ENCODE results near the gene UTP4.
"Not testable (repeated sequence)": the region's sequence is repeated elsewhere in the genome, so short reads cannot be mapped to it uniquely, and the experiment has no call there.

Gene UTP4

GRCh38 chr16:69109486-69110270 is 22.8 kb upstream of the UTP4 start:
- DNase-seq (ENCODE audit: low read depth in 2 of 2, low spot score in 1 of 2) = no peak

GRCh38 chr16:69110406-69110805 is 22.0 kb upstream of the UTP4 start:
- DNase-seq (ENCODE audit: low read depth in 2 of 2, low spot score in 1 of 2) = no peak

GRCh38 chr16:69111216-69111875 is 21.1 kb upstream of the UTP4 start:
- no peak for DNase-seq (ENCODE audit: low read depth in 2 of 2, low spot score in 1 of 2)

- no peak for DNase-seq (ENCODE audit: low read depth in 2 of 2, low spot score in 1 of 2)
These were observed 20.6 kb upstream of the UTP4 start for GRCh38 chr16:69111876-69112230.

DNA sequence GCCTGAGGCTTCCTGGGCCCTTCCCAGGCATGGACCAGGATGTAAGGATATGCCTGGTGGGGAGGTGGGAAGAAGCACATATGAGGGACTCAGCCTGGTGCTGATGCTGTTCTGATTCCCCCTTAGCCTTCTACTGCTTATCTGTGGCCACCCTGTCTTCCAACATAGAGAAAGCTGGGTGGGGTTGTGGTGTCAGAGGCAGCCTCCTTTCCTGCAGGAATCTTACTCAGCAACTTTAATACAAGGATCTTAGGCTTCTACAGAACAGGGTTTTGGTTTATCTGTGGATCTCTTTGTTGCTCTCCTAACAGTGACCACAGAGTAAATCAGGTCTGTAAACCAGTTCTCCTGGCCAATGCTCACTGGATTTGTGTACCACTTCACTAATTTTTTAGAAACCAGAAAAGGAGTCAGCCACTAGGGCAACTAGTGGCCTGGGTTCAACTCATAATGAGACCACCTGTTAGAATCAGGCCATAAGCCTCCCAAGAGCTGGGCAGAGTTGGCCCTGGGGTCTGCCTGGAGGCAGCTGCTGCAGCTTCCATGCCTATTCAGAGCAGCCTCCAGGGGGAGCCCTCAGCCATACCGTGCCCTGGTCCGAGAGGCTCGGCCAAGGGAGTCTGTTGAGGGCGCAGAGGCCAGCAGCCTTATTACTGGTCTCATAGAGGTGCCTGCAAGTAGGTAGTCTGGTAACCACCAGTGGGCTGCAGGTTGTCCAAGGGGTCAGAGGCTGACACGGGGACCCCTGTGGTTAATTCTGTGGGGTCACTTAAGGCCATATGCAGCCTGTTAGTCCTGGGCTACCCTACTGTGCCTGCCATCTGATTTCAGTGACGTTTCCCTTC is 19.9 kb upstream of the UTP4 start:
- DNase-seq (ENCODE audit: low read depth in 2 of 2, low spot score in 1 of 2) = no peak

GRCh38 chr16:69113216-69113615 is 19.2 kb upstream of the UTP4 start:
- DNase-seq (ENCODE audit: low read depth in 2 of 2, low spot score in 1 of 2) = no peak

DNA sequence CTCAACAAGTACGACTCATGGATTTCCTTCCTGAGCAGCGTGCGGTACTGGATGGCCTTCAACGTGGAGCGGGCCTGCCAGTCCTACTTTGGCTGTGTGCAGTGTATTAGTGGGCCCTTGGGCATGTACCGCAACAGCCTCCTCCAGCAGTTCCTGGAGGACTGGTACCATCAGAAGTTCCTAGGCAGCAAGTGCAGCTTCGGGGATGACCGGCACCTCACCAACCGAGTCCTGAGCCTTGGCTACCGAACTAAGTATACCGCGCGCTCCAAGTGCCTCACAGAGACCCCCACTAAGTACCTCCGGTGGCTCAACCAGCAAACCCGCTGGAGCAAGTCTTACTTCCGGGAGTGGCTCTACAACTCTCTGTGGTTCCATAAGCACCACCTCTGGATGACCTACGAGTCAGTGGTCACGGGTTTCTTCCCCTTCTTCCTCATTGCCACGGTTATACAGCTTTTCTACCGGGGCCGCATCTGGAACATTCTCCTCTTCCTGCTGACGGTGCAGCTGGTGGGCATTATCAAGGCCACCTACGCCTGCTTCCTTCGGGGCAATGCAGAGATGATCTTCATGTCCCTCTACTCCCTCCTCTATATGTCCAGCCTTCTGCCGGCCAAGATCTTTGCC is 18.0 kb upstream of the UTP4 start:
- DNase-seq (ENCODE audit: low read depth in 2 of 2, low spot score in 1 of 2) = no peak

GRCh38 chr16:69114976-69115355 is 17.5 kb upstream of the UTP4 start:
- no peak for DNase-seq (ENCODE audit: low read depth in 2 of 2, low spot score in 1 of 2)

- no peak for DNase-seq (ENCODE audit: low read depth in 2 of 2, low spot score in 1 of 2)
These were observed 17.1 kb upstream of the UTP4 start for GRCh38 chr16:69115361-69115760.

GRCh38 chr16:69115837-69116236 is 16.6 kb upstream of the UTP4 start:
- no peak for DNase-seq (ENCODE audit: low read depth in 2 of 2, low spot score in 1 of 2)

- no peak for DNase-seq (ENCODE audit: low read depth in 2 of 2, low spot score in 1 of 2)
These were observed 16.1 kb upstream of the UTP4 start for GRCh38 chr16:69116256-69116875.

GRCh38 chr16:69116906-69117305 is 15.5 kb upstream of the UTP4 start:
- no peak for DNase-seq (ENCODE audit: low read depth in 2 of 2, low spot score in 1 of 2)

DNA sequence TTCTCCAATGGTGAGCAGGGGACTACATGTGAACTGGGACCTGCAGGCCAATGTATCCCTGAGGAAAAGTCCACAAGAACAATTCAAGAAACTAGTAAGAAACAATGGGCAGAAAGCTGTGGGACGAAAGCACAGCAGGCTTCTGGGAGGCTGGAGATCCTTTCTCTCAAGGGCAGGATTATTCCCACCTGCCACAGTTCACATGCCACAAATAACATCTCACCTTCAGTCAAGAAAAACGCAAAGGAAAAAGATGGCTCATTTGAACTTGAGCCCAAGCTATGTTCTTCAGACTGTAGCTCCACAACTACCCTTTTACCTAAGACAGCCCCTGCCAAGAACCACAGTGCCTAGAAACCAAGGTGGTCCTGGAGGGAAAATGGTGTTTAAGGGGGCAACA is 14.0 kb upstream of the UTP4 start:
- no peak for DNase-seq (ENCODE audit: low read depth in 2 of 2, low spot score in 1 of 2)

DNA sequence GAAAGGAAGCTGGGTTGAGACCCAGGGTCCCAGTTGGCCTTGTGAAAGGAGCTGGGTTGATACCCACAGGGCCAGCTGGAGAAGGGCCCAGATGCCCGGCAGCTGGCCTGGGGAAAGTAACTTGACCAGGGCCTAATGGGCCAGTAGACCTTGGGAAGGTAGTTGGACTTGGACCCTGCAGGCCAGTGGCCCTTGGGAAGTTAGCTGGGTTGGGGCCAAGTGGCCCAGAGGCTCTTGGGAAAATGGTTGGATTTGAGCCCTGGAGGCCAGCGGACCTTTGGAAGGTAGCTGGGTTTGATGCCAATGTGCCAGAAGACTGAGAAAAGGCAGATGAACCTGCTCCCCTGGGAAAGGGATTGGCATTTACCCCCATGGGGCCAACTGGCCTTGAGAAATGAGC is 13.5 kb upstream of the UTP4 start:
- no peak for DNase-seq (ENCODE audit: low read depth in 2 of 2, low spot score in 1 of 2)

DNA sequence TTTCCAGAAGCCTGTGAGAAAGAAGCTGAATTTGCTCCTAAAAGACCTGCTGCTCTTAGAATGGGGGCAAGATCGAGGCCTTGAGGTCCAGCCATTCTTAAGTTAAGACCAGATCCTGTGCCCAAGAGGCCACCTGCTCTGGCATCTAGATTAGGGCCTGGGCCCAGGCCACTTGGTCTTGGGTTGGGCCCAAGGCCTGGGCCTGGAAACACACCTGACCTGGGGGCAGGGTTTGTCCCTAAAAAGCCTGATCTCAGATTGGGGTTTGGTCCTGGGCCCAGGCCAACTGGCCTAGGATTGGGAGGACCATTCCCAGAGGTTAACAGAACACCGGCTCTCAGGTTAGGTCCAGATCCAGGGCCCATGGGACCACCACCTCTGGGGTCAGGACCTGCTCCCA is 12.9 kb upstream of the UTP4 start:
- no peak for DNase-seq (ENCODE audit: low read depth in 2 of 2, low spot score in 1 of 2)

- no peak for DNase-seq (ENCODE audit: low read depth in 2 of 2, low spot score in 1 of 2)
These were observed 12.3 kb upstream of the UTP4 start for GRCh38 chr16:69120096-69120664.

GRCh38 chr16:69123910-69124309 is 8.5 kb upstream of the UTP4 start:
- DNase-seq (ENCODE audit: low read depth in 2 of 2, low spot score in 1 of 2) = peak; percentile 31 to 33

- DNase-seq (ENCODE audit: low read depth in 2 of 2, low spot score in 1 of 2) = not testable (repeated sequence)
These were observed 8.0 kb upstream of the UTP4 start for GRCh38 chr16:69124406-69124805.

GRCh38 chr16:69124961-69125360 is 7.5 kb upstream of the UTP4 start:
- DNase-seq (ENCODE audit: low read depth in 2 of 2, low spot score in 1 of 2) = not testable (repeated sequence)

GRCh38 chr16:69126221-69126620 is 6.2 kb upstream of the UTP4 start:
- DNase-seq (ENCODE audit: low read depth in 2 of 2, low spot score in 1 of 2) = no peak

DNA sequence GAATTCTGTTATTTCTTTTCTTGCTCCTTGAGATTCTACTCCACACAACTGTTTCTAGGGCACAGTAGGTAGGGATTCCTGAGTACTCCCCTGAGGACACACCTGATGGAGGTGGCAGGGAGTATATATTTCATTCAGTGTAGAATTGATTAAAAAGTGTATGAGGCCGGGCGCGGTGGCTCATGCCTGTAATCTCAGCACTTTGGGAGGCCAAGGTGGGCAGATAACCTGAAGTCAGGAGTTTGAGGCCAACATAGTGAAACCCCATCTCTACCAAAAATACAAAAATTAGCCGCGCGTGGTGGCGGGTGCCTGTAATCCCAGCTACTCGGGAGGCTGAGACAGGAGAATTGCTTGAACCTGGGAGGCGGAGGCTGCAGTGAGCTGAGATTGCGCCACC is 5.6 kb upstream of the UTP4 start:
- DNase-seq (ENCODE audit: low read depth in 2 of 2, low spot score in 1 of 2) = not testable (repeated sequence)

Data from stimulated activated CD8-positive, alpha-beta memory T cell treated with anti-CD3 and anti-CD28 coated beads, Interleukin-4, amount 100 ng/mL, for 1 hour (primary cell).